Smooth muscle cell (in vitro differentiated cells): ENCODE results near the gene CDKN2B. TPM values are rescaled to one million over a fixed set of nuclear protein-coding genes. Genes with fewer than 3 reads are reported as not detected.

ENCODE experiments used
- DNase-seq: peaks from one replicate; lab custom pipeline; 2025; ENCODE audit not compliant: unreplicated experiment; lab: John Stamatoyannopoulos, UW
- H2AFZ ChIP-seq: fragments of 200-600 bp; sonication (generic); 2 replicates; pipeline ENCODE4 v1.6.0; 2016; ENCODE audit warnings: antibody characterized with exemption, low read depth, mild to moderate bottlenecking
- H3F3A ChIP-seq: fragments of 200-600 bp; sonication (generic); 2 replicates; pipeline ENCODE4 v1.6.0; 2017; ENCODE audit warnings: antibody characterized with exemption, low read depth
- H3K27ac ChIP-seq: fragments of 200-600 bp; sonication (generic); 2 replicates; pipeline ENCODE4 v1.5.1; 2016; ENCODE audit warnings: low read depth, mild to moderate bottlenecking
- H3K27me3 ChIP-seq: fragments of 200-600 bp; sonication (generic); 2 replicates; pipeline ENCODE4 v1.6.1; 2016; ENCODE audit warnings: low read depth, mild to moderate bottlenecking
- H3K36me3 ChIP-seq: fragments of 200-600 bp; sonication (generic); 2 replicates; pipeline ENCODE4 v1.5.1; 2016; ENCODE audit warnings: low read depth
- H3K4me1 ChIP-seq: fragments of 200-600 bp; sonication (generic); 2 replicates; pipeline ENCODE4 v1.5.1; 2016; ENCODE audit warnings: low read depth
- H3K4me2 ChIP-seq: fragments of 200-600 bp; sonication (generic); 2 replicates; pipeline ENCODE4 v1.6.0; 2016; ENCODE audit warnings: mild to moderate bottlenecking
- H3K4me3 ChIP-seq: fragments of 200-600 bp; sonication (generic); 2 replicates; pipeline ENCODE4 v1.5.1; 2016; ENCODE audit warnings: mild to moderate bottlenecking
- H3K79me2 ChIP-seq: fragments of 200-600 bp; sonication (generic); 2 replicates; pipeline ENCODE4 v1.6.0; 2016; ENCODE audit warnings: low read depth, mild to moderate bottlenecking
- H3K9ac ChIP-seq: fragments of 200-600 bp; sonication (generic); 2 replicates; pipeline ENCODE4 v1.6.0; 2016; ENCODE audit warnings: low read depth
- H3K9me3 ChIP-seq: fragments of 200-600 bp; sonication (generic); replicated peaks from 2 replicates; pipeline ENCODE4 v1.5.1; 2016; ENCODE audit warnings: low read depth
- H4K20me1 ChIP-seq: fragments of 200-600 bp; sonication (generic); 2 replicates; pipeline ENCODE4 v1.6.0; 2016; ENCODE audit warnings: low read depth
- CTCF ChIP-seq: fragments of 200-600 bp; sonication (generic); IDR thresholded peaks from 2 replicates; pipeline ENCODE4 v1.5.1; 2017; ENCODE audit warnings: borderline replicate concordance, mild to moderate bottlenecking, antibody characterized with exemption; ENCODE audit not compliant: insufficient read depth, poor library complexity, severe bottlenecking
- WGBS: methylation state at CpG from one replicate; pipeline ENCODE4 v1.1.7; 2016; ENCODE audit warnings: low lambda C conversion rate; 5-methylcytosine and 5-hydroxymethylcytosine counted together
- polyA plus RNA-seq: library from polyadenylated mRNA; unstranded; fragments of >200 nt; fragmentation: Nextera tagmentation; extraction: Ambion mirVana; gene quantifications from 2 replicates; pipeline ENCODE4 v1.2.1, GENCODE V29; 2016
- total RNA-seq: library from RNA; depleted of rRNA; stranded (reverse); fragments of >200 nt; gene quantifications from 2 replicates; pipeline ENCODE4 v1.2.3, GENCODE V29; 2014

Gene CDKN2B
- total and polyA plus RNA-seq, 2 experiments from 2014 or later, result 116 to 184 TPM

- Histone ChIP-seq H2AFZ (no peak overlapping the region), H3F3A (no peaks in the 10 kb centered on the region), H3K79me2 (no peaks in the 10 kb centered on the region), H3K27me3 (peaks cover 96% of the 10 kb centered on the region), H3K36me3 (no peaks in the 10 kb centered on the region), H3K4me3 (no peak overlapping the region), H3K9me3 (no peaks in the 10 kb centered on the region), H3K27ac (no peak overlapping the region), H4K20me1 (peaks cover 27% of the 10 kb centered on the region), H3K9ac (no peak overlapping the region), H3K4me2 (no peak overlapping the region), H3K4me1 (no peaks in the 10 kb centered on the region)
- WGBS, result 23% methylated on average over 19 of the region's 19 CpGs
- no peak for TF ChIP-seq CTCF
- no peak for DNase-seq
These were observed 32.7 kb downstream of the CDKN2B start for GRCh38 chr9:21976334-21976875.

GRCh38 chr9:21974722-21975409 lies 34.2 kb downstream of the CDKN2B start:
- WGBS, result under 1% methylated on average over 41 of the region's 51 CpGs
- Histone ChIP-seq H3K27ac (no peak overlapping the region), H3F3A (no peaks in the 10 kb centered on the region), H3K79me2 (no peaks in the 10 kb centered on the region), H4K20me1 (peaks cover 34% of the 10 kb centered on the region), H2AFZ (peak overlapping the region; percentile 75), H3K4me1 (no peaks in the 10 kb centered on the region), H3K36me3 (no peaks in the 10 kb centered on the region), H3K4me2 (peak overlapping the region; percentile 94), H3K4me3 (peak overlapping the region; percentile 59), H3K27me3 (peaks cover 100% of the 10 kb centered on the region), H3K9me3 (no peaks in the 10 kb centered on the region), H3K9ac (peak overlapping the region; percentile 5)
- TF ChIP-seq CTCF, result no peak
- no peak for DNase-seq

GRCh38 chr9:21974343-21974721 lies 34.8 kb downstream of the CDKN2B start:
- H3F3A ChIP-seq, result no peaks in the 10 kb centered on the region
- no peak overlapping the region for H3K27ac ChIP-seq
- H3K9ac ChIP-seq, result no peak overlapping the region
- no peaks in the 10 kb centered on the region for H3K79me2 ChIP-seq
- H3K27me3 ChIP-seq, result peaks cover 100% of the 10 kb centered on the region
- peaks cover 35% of the 10 kb centered on the region for H4K20me1 ChIP-seq
- H3K9me3 ChIP-seq, result no peaks in the 10 kb centered on the region
- peak overlapping the region; percentile 59 for H3K4me3 ChIP-seq
- DNase-seq, result no peak
- H3K4me2 ChIP-seq, result peak overlapping the region; percentile 94
- H2AFZ ChIP-seq, result peak overlapping the region; percentile 75
- WGBS, result 2% methylated on average over 19 of the region's 21 CpGs
- TF ChIP-seq CTCF, result no peak
- no peaks in the 10 kb centered on the region for H3K4me1 ChIP-seq
- H3K36me3 ChIP-seq, result no peaks in the 10 kb centered on the region

GRCh38 chr9:21972361-21972760 lies 36.7 kb downstream of the CDKN2B start:
- H3F3A ChIP-seq, result no peaks in the 10 kb centered on the region
- no peak for TF ChIP-seq CTCF
- no peak overlapping the region for H3K9ac ChIP-seq
- H3K4me2 ChIP-seq, result no peak overlapping the region
- no peak overlapping the region for H3K4me3 ChIP-seq
- H3K27me3 ChIP-seq, result peaks cover 100% of the 10 kb centered on the region
- no peak overlapping the region for H3K27ac ChIP-seq
- no peak for DNase-seq
- H4K20me1 ChIP-seq, result peaks cover 44% of the 10 kb centered on the region
- no peak overlapping the region for H2AFZ ChIP-seq
- no peaks in the 10 kb centered on the region for H3K9me3 ChIP-seq
- no peaks in the 10 kb centered on the region for H3K36me3 ChIP-seq
- H3K4me1 ChIP-seq, result no peaks in the 10 kb centered on the region
- no peaks in the 10 kb centered on the region for H3K79me2 ChIP-seq
